IgD-negative memory B cell (primary cell): ENCODE measurements around the gene PET100. TPM values are rescaled to one million over a fixed set of nuclear protein-coding genes. Genes with fewer than 3 reads are reported as not detected.

Source experiments
- H3K27ac Mint-ChIP-seq, 3 donors: one replicate each; pipeline ENCODE4 v1.8.0; 2020 to 2022; ENCODE audit warnings: mild to moderate bottlenecking in 3 of 3, mixed read lengths in 3 of 3, moderate library complexity in 1 of 3
- H3K27me3 Mint-ChIP-seq: one replicate; pipeline ENCODE4 v1.8.0; 2021; ENCODE audit warnings: mixed read lengths
- H3K36me3 Mint-ChIP-seq: one replicate; pipeline ENCODE4 v1.8.0; 2020; ENCODE audit warnings: mild to moderate bottlenecking, mixed read lengths
- H3K4me1 Mint-ChIP-seq, 3 donors: one replicate each; pipeline ENCODE4 v1.8.0; 2020 to 2022; ENCODE audit warnings: mixed read lengths in 3 of 3, mild to moderate bottlenecking in 1 of 3
- H3K4me3 Mint-ChIP-seq, 4 donors: one replicate each; pipeline ENCODE4 v1.8.0; 2020 to 2022; ENCODE audit warnings: mild to moderate bottlenecking in 4 of 4, mixed read lengths in 4 of 4, moderate library complexity in 3 of 4
- H3K9me3 Mint-ChIP-seq, 3 donors: one replicate each; pipeline ENCODE4 v1.8.0; 2020 to 2021; ENCODE audit warnings: mixed read lengths in 3 of 3, mild to moderate bottlenecking in 1 of 3
- polyA plus RNA-seq: library from polyadenylated mRNA; unstranded; fragments of 300-500 nt; fragmentation: Illumina TruSeq; gene quantifications from one replicate; pipeline ENCODE4 v1.2.3, GENCODE V29; 2021

PET100 gene
- polyA plus RNA-seq, 1 donor from 2014 or later, result 232 TPM

DNA sequence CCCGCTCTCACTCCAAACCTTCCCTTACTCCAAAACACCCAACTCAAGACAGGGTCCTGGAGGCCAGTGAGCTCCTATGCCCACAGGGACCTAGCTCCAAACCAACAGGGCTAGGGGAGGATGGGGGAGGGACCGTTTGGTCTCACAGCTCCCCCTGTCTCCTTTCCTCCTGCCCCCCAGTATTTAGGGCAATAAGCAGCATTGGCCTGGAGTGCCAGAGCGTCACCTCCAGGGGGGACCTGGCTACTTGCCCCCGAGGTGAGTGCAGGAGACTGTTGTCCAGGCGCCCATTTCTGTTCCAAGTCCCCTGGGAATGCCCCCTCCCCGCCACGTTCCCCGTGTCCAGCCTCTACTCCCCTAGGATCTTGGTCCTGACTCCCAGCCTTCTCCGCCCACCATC is 40.0 kb downstream of the PET100 start:
- Mint-ChIP-seq H3K36me3 (no peaks in the 10 kb centered on the region), H3K27ac (no peak overlapping the region), H3K27me3 (peaks cover 33% of the 10 kb centered on the region), H3K4me3 (peak overlapping the region in 1 of 4 donors; percentile 27), H3K4me1 (peaks cover 6 to 9% (median 8%) of the 10 kb centered on the region in 3 donors), H3K9me3 (peaks cover 0 to 6% (median 0%) of the 10 kb centered on the region in 3 donors)

DNA sequence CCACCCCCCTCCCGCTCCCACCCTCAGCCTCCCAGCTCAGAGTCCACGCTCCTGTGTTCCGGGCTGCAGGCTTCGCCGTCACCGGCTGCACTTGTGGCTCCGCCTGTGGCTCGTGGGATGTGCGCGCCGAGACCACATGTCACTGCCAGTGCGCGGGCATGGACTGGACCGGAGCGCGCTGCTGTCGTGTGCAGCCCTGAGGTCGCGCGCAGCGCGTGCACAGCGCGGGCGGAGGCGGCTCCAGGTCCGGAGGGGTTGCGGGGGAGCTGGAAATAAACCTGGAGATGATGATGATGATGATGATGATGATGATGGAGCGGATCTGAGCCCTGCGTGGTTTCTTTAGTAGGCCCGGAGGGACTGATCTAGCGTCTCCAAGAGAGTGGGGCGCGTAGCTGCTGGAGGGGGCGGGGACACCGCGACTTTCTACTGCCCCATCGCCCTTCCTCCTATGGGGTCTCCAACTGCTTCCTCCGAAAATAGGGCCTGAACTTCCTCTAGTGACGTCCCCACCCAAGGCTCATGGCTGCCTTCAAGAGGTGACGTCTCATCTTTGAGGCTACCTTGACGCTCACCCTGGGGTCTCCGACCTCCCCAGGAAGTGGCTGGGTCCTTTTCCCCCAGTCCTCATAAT is 40.7 kb downstream of the PET100 start:
- H3K27ac Mint-ChIP-seq, result no peak overlapping the region
- H3K36me3 Mint-ChIP-seq, result no peaks in the 10 kb centered on the region
- H3K4me3 Mint-ChIP-seq, result peak overlapping the region; percentile 29 to 81 (median 60)
- peaks cover 6 to 9% (median 8%) of the 10 kb centered on the region in 3 donors for H3K4me1 Mint-ChIP-seq
- H3K9me3 Mint-ChIP-seq, result peaks cover 0 to 6% (median 0%) of the 10 kb centered on the region in 3 donors
- H3K27me3 Mint-ChIP-seq, result peaks cover 33% of the 10 kb centered on the region

DNA sequence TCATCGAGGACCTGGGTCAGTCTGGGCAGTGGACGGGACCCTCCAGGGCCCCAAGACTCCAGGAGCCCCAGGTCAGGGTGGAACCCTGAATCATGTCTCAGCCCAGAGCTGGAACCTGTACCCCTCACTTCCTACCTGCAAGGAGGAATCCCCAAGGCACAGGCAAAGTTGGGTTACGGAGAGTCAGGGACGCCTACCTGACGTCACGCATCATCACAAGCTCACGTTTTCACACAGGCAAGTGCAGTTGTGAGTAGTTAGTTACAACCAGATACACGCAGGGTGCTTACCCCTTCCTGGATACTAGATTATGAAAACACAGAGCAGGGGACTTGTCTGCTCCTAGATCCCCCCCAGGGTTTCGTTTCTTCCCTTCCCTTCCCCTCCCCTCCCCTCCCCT is 41.2 kb downstream of the PET100 start:
- Mint-ChIP-seq H3K9me3 (peaks cover 0 to 6% (median 0%) of the 10 kb centered on the region in 3 donors), H3K27me3 (peaks cover 34% of the 10 kb centered on the region), H3K4me1 (peaks cover 7 to 11% (median 8%) of the 10 kb centered on the region in 3 donors), H3K36me3 (no peaks in the 10 kb centered on the region), H3K4me3 (peak overlapping the region; percentile 29 to 81 (median 60)), H3K27ac (no peak overlapping the region)

DNA sequence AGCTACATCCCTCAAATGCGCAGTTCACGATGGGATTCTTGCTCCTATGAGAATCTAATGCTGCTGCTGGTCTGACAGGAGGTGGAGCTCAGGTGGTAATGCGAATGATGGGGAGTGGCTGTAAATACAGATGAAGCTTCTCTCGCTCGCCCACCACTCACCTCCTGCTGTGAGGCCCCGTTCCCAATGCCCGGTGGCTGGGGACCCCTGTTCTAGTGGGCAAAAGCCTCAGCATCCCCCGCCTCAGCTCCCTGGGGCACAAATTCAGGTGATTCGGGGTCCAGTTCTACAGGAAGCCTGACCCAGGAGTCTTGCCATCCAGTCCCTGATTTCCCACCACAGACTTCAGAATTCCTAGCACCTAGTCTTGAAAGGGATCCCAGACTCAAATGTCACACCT is 42.9 kb downstream of the PET100 start:
- H3K4me1 Mint-ChIP-seq, result peaks cover 15 to 20% (median 20%) of the 10 kb centered on the region in 3 donors
- H3K4me3 Mint-ChIP-seq, result no peak overlapping the region
- no peaks in the 10 kb centered on the region for H3K36me3 Mint-ChIP-seq
- peaks cover 44% of the 10 kb centered on the region for H3K27me3 Mint-ChIP-seq
- no peak overlapping the region for H3K27ac Mint-ChIP-seq
- H3K9me3 Mint-ChIP-seq, result peaks cover 0 to 4% (median 0%) of the 10 kb centered on the region in 3 donors

DNA sequence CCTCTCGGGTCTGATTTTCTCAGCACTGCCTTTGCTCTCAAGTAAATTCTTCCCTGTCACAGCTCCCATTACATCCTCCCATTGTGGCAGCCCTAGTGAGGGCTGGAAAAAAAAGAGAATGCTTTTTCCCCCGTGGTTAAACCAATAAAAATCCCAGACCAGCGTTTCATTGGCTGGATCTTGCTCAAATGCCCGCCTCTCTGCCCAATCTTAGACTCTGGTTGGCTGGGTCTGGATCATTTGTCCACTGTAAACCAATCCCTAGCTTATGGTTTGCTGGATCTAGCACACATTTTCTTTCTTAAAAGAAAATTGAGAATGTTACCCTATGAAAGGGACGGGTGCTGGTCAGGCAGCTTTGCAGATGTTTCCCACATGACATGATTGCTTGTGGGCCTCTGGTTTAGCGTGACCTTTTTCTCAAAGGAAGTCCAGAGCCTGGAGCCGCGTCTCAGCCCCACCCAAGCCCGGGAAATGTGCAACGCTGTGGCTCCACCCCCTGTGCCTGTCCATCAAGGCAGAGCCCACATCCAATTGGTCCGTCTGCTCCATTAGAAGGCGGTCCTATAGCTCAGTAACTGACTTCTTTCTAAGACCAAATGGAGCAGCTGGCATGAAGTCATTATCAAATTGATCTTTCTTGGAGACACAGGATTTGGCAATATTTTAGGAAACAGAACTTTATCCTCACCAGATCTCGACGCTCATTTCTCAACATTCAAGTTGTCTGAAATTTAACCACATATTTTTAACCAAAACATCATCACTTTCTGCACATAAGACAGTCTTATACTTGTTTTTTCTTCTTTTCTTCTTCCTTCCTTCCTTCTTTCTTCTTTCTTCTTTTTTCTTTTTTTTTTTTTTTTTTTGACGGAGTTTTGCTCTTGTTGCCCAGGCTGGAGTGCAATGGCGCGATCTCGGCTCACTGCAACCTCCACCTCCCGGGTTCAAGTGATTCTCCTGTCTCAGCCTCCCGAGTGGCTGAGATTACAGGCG is 44.7 kb downstream of the PET100 start:
- Mint-ChIP-seq H3K4me1 (peaks cover 15 to 26% (median 25%) of the 10 kb centered on the region in 3 donors), H3K9me3 (peaks cover 0 to 4% (median 0%) of the 10 kb centered on the region in 3 donors), H3K36me3 (no peaks in the 10 kb centered on the region), H3K27ac (no peak overlapping the region), H3K4me3 (no peak overlapping the region), H3K27me3 (peaks cover 50% of the 10 kb centered on the region)

DNA sequence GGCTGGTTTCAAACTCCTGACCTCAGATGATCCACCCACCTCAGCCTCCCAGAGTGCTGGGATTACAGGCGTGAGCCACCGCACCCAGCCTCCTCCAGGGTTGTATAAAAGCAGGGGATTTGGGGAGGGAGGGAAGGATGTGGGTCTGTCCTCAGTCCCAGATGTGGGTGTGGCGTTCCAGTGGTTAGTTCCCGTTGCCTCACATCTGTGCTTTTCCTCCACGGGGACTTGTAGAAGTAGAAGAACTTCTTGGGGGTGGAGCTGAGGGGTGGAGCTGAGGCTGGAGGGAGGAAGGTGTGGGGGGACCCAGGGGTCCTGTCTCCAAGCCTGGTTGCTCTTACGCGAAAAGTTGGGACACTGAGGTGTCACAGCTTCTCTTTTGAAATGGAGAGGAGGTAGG is 46.8 kb downstream of the PET100 start:
- H3K27ac Mint-ChIP-seq, result peak overlapping the region in 2 of 3 donors; percentile 69 to 88
- peaks cover 0 to 4% (median 0%) of the 10 kb centered on the region in 3 donors for H3K9me3 Mint-ChIP-seq
- H3K4me1 Mint-ChIP-seq, result peaks cover 15 to 29% (median 27%) of the 10 kb centered on the region in 3 donors
- H3K36me3 Mint-ChIP-seq, result no peaks in the 10 kb centered on the region
- peaks cover 37% of the 10 kb centered on the region for H3K27me3 Mint-ChIP-seq
- peak overlapping the region; percentile 22 to 88 (median 56) for H3K4me3 Mint-ChIP-seq

DNA sequence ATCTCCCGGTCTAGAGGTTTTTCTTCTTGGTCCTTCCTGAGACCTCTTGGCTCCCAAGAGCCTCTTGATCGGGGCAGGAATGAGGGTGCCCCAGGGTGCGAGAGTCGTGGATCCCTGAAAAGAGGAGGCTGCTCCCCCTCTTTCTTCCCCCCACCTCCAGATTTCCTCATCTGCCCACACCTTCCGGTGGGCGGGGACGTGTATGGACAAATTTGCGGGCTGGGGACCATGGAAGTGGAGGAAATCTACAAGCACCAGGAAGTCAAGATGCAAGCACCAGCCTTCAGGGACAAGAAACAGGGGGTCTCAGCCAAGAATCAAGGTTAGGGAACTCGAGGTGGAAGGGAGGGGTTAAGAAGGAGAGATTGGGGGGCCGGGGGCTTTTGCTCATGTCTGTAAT is 47.3 kb downstream of the PET100 start, which contains the start of gene MCEMP1:
Gene MCEMP1 (plus strand): TSS at position 237 of the 400 bp plus-strand sequence. CDS start 31 bp downstream, at position 268.
- Mint-ChIP-seq H3K9me3 (peaks cover 0 to 3% (median 0%) of the 10 kb centered on the region in 3 donors), H3K4me1 (peaks cover 15 to 32% (median 31%) of the 10 kb centered on the region in 3 donors), H3K27me3 (peaks cover 32% of the 10 kb centered on the region), H3K27ac (peak within 1 kb of the TSS in 2 of 3 donors; percentile 69 to 88), H3K36me3 (peaks cover 3% of the 10 kb centered on the region), H3K4me3 (peak within 1 kb of the TSS; percentile 22 to 88 (median 67))

DNA sequence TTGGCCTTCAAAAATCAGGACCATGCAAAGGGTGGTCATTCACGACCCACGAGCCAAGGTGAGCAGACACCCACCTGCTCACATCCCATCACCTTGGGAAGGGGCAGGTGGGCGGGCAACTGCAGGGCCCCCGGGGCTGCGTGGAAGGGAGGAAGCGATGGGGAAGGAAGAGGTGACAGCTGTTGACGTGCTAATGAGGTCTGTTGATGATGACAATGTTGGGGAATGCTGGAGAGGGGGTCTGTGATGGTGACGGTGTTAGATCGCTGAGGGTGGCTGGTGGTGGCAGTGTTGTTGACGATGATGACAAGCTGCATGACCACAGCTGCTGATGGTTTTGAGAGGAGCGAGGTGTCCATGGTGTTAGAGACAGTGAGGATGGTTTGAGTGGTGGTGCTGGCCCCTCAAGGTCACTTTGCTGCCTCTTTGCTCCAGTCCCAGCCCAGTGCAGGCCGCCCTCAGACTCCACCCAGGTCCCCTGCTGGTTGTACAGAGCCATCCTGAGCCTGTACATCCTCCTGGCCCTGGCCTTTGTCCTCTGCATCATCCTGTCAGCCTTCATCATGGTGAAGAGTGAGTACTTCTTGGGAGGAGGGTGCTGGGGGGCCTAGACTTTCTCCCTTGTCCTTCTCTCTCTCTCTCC is 48.2 kb downstream of the PET100 start:
- H3K4me1 Mint-ChIP-seq, result peaks cover 15 to 32% (median 32%) of the 10 kb centered on the region in 3 donors

DNA sequence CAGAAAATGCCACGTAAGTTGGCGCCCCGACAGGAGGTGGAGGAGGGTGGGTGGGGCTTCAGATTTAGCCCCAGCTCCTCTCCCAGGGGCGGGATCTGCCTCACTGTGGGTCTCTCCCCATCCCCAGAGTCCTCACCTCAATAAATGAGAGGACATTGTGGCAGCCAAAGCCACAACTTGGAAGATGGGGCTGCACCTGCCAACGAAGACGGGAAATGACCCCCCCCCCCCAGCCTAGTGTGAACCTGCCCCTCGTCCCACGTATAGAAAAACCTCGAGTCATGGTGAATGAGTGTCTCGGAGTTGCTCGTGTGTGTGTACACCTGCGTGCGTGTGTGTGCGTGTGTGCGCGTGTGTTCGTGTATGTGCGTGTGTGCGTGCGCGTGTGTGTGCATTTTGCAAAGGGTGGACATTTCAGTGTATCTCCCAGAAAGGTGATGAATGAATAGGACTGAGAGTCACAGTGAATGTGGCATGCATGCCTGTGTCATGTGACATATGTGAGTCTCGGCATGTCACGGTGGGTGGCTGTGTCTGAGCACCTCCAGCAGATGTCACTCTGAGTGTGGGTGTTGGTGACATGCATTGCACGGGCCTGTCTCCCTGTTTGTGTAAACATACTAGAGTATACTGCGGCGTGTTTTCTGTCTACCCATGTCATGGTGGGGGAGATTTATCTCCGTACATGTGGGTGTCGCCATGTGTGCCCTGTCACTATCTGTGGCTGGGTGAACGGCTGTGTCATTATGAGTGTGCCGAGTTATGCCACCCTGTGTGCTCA is 49.6 kb downstream of the PET100 start:
- Mint-ChIP-seq H3K27ac (peak overlapping the region; percentile 65 to 94 (median 84)), H3K36me3 (peaks cover 6% of the 10 kb centered on the region), H3K4me3 (peak overlapping the region; percentile 37 to 86 (median 79)), H3K4me1 (peaks cover 13 to 32% (median 32%) of the 10 kb centered on the region in 3 donors), H3K9me3 (peaks cover 0 to 2% (median 0%) of the 10 kb centered on the region in 3 donors), H3K27me3 (peaks cover 22% of the 10 kb centered on the region)

More for the DNA sequence above, 48.2 kb downstream of the PET100 start:
- Mint-ChIP-seq H3K27ac (peak overlapping the region in 1 of 3 donors; percentile 22), H3K36me3 (peaks cover 6% of the 10 kb centered on the region), H3K9me3 (peaks cover 0 to 2% (median 0%) of the 10 kb centered on the region in 3 donors), H3K4me3 (peak overlapping the region in 3 of 4 donors; percentile 31 to 82 (median 52)), H3K27me3 (peaks cover 25% of the 10 kb centered on the region)

DNA sequence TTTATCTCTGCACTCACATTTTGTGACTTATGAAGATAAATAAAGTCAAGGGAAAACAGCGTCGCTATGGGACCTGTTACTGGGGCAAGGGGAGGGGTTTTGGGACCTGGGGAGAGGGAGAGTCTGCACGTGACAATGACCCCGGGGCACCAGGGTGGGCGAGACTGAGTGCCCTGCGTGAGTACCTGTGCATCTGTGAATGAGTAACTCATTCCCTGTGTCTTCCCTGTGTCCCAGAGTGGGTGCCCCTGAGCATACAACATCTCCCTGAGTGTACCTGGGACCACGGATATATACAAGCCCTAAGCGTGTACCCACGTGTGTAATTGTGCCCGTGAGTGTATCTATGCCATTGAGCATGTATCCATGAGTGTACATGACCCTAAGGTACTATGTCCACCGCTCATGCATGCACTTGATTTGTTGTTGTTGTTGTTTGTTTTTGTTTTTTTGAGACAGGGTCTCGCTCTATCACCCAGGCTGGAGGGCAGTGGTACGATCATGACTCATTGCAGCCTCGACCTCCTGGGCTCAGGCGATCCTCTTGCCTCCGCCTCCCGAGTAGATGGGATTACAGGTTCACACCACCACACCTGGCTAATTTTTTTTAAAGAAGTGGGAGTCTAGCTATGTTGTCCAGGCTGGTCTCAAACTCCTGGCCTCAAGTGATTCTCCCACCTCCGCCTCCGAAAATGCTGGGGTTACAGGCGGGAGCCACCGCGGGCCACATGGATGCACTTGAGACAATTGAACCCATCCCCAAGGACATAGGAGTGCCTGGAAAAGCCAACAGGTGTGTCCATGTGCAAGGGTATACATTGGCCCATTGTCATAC is 50.4 kb downstream of the PET100 start:
- peaks cover 9 to 32% (median 30%) of the 10 kb centered on the region in 3 donors for H3K4me1 Mint-ChIP-seq
- peak overlapping the region; percentile 65 to 94 (median 84) for H3K27ac Mint-ChIP-seq
- H3K4me3 Mint-ChIP-seq, result peak overlapping the region; percentile 37 to 86 (median 79)
- H3K9me3 Mint-ChIP-seq, result no peaks in the 10 kb centered on the region
- peaks cover 6% of the 10 kb centered on the region for H3K36me3 Mint-ChIP-seq
- H3K27me3 Mint-ChIP-seq, result peaks cover 22% of the 10 kb centered on the region

DNA sequence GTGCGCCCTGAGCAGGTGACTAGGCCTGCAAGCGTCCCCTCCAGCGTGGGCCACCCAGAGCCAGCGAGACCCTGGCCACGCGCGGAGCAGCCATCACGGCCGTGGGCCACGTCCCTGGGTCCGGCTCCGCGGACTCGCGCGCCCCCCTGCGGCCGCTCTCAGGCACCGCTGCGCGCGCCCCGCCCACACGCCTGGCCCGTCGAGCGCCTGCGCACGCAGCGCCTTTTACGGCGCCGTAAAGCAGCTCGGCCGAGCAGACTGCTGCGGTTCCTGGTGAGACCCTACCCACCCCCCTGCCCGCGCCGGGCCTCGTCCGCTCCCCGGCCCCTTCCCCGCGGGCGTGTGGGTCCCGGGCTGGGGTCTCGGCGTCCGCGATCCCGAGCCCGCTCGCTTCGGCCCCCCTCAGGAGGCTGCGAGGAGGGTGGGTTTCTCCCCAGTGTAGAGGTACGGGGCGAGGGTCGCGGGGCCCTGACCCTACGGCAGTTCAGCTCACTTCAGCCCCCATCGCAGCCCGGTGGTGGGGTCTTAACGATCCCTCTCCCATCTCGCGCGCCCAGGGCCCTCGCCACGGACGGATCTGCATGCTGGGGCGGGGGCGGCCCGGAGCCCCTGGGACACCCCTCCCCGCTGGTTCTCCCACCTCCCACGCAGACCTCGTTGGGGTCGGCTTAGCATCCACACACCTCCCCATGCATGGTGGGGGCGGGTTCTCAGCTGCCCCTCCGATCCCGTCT is 51.2 kb downstream of the PET100 start, which contains the start of gene TRAPPC5:
Gene TRAPPC5 (plus strand): TSS at position 228 of the 734 bp plus-strand sequence. CDS start 1,421 bp downstream, outside the sequence.
- no peaks in the 10 kb centered on the region for H3K9me3 Mint-ChIP-seq
- H3K27ac Mint-ChIP-seq, result peak within 1 kb of the TSS; percentile 81 to 94 (median 84)
- peaks cover 8 to 35% (median 34%) of the 10 kb centered on the region in 3 donors for H3K4me1 Mint-ChIP-seq
- H3K4me3 Mint-ChIP-seq, result peak within 1 kb of the TSS; percentile 71 to 96 (median 89)
- peaks cover 8% of the 10 kb centered on the region for H3K36me3 Mint-ChIP-seq
- peaks cover 20% of the 10 kb centered on the region for H3K27me3 Mint-ChIP-seq
